Measurements from ENCODE around the gene DCP2. TPM values are rescaled to one million over a fixed set of nuclear protein-coding genes. Genes with fewer than 3 reads are reported as not detected.

DCP2 gene
- total and polyA plus RNA-seq, 4 donors, result 9.5 to 91.5 (median 29.5) TPM

DNA sequence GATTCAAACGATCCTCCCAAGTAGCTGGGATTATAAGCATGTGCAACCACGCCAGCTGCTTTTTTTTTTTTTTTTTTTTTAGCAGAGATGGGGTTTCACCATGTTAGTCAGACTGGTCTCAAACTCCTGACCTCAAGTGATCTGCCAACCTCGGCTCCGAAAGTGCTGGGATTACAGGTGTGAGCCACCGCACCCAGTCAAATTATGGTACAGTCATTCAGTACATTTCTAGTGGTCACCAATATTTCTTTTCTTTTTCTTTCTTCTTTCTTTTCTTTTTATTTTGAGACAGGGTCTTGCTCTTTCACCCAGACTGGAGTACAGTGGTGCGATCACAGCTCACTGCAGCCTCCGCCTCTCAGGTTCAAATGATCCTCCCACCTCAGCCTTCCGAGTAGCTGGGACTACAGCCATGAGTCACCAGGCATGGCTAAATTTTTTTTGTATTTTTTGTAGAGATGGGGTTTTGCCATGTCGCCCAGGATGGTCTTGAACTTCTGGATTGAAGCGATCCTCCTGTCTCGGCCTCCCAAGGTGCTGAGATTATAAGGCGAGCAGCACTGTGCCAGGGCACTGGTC, 25.4 kb upstream of the DCP2 start:
- ATAC-seq (ENCODE audit: insufficient read depth, low FRiP score) (no peak), DNase-seq (no peak)
- no peaks in the 10 kb centered on the region for H3K36me3 ChIP-seq (ENCODE audit: control insufficient read depth in 4 of 4, insufficient read depth in 4 of 4, low read length in 4 of 4)
- H3K9me3 ChIP-seq (ENCODE audit: control insufficient read depth in 4 of 4, insufficient read depth in 3 of 4, low read length in 3 of 4), result no peaks in the 10 kb centered on the region
- H3K9ac ChIP-seq (ENCODE audit: insufficient read depth in 1 of 2, low read length in 2 of 2), result no peak overlapping the region
- 93 to 94% methylated on average over 12 of the region's 12 CpGs for WGBS, 2 donors
- TF ChIP-seq, protein P1, sequence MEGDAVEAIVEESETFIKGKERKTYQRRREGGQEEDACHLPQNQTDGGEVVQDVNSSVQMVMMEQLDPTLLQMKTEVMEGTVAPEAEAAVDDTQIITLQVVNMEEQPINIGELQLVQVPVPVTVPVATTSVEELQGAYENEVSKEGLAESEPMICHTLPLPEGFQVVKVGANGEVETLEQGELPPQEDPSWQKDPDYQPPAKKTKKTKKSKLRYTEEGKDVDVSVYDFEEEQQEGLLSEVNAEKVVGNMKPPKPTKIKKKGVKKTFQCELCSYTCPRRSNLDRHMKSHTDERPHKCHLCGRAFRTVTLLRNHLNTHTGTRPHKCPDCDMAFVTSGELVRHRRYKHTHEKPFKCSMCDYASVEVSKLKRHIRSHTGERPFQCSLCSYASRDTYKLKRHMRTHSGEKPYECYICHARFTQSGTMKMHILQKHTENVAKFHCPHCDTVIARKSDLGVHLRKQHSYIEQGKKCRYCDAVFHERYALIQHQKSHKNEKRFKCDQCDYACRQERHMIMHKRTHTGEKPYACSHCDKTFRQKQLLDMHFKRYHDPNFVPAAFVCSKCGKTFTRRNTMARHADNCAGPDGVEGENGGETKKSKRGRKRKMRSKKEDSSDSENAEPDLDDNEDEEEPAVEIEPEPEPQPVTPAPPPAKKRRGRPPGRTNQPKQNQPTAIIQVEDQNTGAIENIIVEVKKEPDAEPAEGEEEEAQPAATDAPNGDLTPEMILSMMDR (IDR thresholded peaks at IDR 0.05; ENCODE audit: control extremely low read depth, extremely low read depth), result no peak
- H3K27me3 ChIP-seq (ENCODE audit: control insufficient read depth in 3 of 3, insufficient read depth in 3 of 3, low read length in 2 of 3), result no peaks in the 10 kb centered on the region
- H3K4me3 ChIP-seq, result no peak overlapping the region
- H3K4me1 ChIP-seq (ENCODE audit: control insufficient read depth in 5 of 5, insufficient read depth in 5 of 5, low read length in 5 of 5), result no peaks in the 10 kb centered on the region
- no peak overlapping the region for H3K27ac ChIP-seq (ENCODE audit: low read depth in 1 of 2, low read length in 1 of 2)

DNA sequence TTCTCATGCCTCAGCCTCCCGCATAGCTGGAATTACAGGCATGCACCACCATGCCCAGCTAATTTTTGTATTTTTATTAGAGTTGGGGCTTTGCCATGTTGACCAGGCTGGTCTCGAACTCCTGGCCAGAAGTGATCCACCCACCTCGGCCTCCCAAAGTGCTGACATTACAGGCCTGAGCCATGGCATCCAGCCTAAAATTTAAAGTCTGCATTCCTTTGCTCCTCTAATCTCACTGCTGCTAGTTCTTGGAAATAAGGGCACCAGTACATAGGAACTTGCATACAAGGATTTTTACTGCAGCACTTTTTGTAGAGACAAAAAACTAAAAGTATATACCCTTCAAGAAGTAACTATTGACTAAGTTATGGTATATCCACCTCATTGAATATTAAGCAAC, 20.0 kb upstream of the DCP2 start:
- Histone ChIP-seq H3K27me3 (ENCODE audit: control insufficient read depth in 3 of 3, insufficient read depth in 3 of 3, low read length in 2 of 3) (no peaks in the 10 kb centered on the region), H3K9ac (ENCODE audit: insufficient read depth in 1 of 2, low read length in 2 of 2) (no peak overlapping the region), H3K9me3 (ENCODE audit: control insufficient read depth in 4 of 4, insufficient read depth in 3 of 4, low read length in 3 of 4) (no peaks in the 10 kb centered on the region), H3K27ac (ENCODE audit: low read depth in 1 of 2, low read length in 1 of 2) (no peak overlapping the region), H3K4me1 (ENCODE audit: control insufficient read depth in 5 of 5, insufficient read depth in 5 of 5, low read length in 5 of 5) (peaks cover 0 to 14% (median 9%) of the 10 kb centered on the region in 5 donors), H3K36me3 (ENCODE audit: control insufficient read depth in 4 of 4, insufficient read depth in 4 of 4, low read length in 4 of 4) (no peaks in the 10 kb centered on the region), H3K4me3 (no peak overlapping the region)
- 73 to 85% methylated on average over 3 of the region's 3 CpGs for WGBS, 2 donors
- ATAC-seq (ENCODE audit: insufficient read depth, low FRiP score), result no peak
- no peak for DNase-seq
- TF ChIP-seq, protein P1 (IDR thresholded peaks at IDR 0.05; ENCODE audit: control extremely low read depth, extremely low read depth), result no peak

DNA sequence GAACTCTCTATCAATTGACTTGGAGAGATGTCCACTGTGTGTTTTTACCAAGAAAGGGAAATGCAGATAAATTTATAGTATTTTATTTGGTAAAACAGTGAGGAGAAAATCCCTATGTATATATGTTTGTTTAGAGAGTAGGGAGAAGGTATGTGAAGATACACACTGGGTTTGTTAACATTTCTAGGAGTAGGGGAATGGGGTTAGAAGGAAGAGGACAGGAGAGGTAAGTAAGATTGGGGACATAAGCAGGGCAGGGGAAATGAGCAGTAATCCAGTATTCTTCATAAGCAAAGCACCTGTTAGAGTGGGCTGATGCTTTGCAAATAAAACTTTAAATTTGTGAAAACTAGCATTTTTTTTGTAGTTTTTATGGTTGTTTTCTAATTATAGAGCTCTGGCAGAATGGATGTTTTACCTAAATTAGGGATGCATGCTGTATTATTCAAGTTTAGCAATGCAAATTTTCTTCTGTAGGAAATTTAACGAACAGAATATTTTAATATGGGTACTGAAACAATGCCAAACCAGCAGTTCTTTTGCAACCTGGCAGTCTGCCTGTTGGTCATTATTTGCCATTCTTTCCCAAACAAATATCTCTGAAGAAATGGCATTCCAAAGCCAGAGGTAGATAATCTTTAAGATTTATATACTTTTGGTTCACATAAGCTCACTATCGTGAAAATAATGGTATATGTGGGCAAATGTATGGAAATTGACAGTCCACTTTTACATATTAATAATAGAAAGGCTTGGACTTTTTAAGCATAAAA, 19.4 kb upstream of the DCP2 start:
- DNase-seq (no peak), ATAC-seq (ENCODE audit: insufficient read depth, low FRiP score) (no peak)
- H3K9me3 ChIP-seq (ENCODE audit: control insufficient read depth in 4 of 4, insufficient read depth in 3 of 4, low read length in 3 of 4), result no peaks in the 10 kb centered on the region
- WGBS, 2 donors, result 52 to 61% methylated on average over 2 of the region's 2 CpGs
- peak overlapping the region in 1 of 2 donors; percentile 13 for H3K9ac ChIP-seq (ENCODE audit: insufficient read depth in 1 of 2, low read length in 2 of 2)
- H3K27me3 ChIP-seq (ENCODE audit: control insufficient read depth in 3 of 3, insufficient read depth in 3 of 3, low read length in 2 of 3), result no peaks in the 10 kb centered on the region
- no peak overlapping the region for H3K4me3 ChIP-seq
- no peak overlapping the region for H3K27ac ChIP-seq (ENCODE audit: low read depth in 1 of 2, low read length in 1 of 2)
- peaks cover 0 to 14% (median 9%) of the 10 kb centered on the region in 5 donors for H3K4me1 ChIP-seq (ENCODE audit: control insufficient read depth in 5 of 5, insufficient read depth in 5 of 5, low read length in 5 of 5)
- TF ChIP-seq, protein P1 (IDR thresholded peaks at IDR 0.05; ENCODE audit: control extremely low read depth, extremely low read depth), result no peak
- no peaks in the 10 kb centered on the region for H3K36me3 ChIP-seq (ENCODE audit: control insufficient read depth in 4 of 4, insufficient read depth in 4 of 4, low read length in 4 of 4)

Data from lung (tissue), 12 donors.